ENCODE data around the gene ABO.
"Not testable (repeated sequence)": the region's sequence is repeated elsewhere in the genome, so short reads cannot be mapped to it uniquely, and the experiment has no call there.

The ABO gene

DNA sequence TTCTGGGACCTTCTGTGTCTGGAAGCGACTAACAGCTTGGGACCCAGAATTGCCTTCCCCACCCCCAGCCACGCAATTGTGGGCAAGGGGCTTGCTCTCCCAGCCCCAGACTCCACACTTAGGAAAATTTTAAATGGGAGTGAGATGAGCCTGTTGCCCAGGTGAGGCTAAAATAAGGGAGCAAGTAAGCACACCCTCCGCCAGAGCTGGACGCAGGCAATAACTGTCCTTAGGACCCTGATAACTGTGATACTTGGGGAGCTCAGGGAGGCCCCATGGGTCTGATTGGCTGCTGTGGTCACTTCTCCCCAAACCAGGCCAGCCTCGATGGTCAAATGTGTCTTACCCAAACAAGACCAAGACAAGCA, 13.3 kb downstream of the ABO start:
- no peak for FAIRE-seq

DNA sequence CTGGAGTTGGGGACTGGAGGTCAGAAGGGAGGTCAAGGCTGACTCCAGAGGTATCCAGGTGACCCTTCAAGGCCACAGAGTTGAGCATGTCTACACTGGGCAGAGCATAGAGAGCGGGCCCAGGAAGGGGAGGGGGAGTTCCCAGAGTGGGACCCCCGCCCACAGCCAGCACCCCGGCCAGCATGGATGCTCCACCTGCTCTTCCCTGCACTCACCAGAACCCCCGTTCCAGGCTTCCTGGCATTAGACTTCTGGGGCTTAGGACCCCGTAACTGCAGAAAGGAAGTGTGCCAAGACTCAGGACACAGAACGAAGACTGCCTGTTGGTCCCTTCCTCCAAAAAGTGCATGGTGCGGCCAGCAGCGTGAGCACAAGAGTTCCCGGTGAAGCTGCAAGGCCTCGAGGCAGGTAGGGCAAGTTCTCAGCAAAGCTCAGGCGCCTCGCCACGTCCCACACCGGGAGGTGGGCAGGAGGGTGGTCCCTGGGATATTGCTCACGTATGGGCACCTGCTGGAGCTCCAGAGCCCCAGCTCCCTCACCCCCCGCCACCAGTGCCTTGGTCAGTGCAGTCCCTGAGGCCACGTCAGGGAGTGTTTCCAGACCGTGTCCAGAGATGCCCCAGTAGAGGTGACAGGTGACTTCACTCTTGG, 13.8 kb downstream of the ABO start:
- FAIRE-seq = no peak

DNA sequence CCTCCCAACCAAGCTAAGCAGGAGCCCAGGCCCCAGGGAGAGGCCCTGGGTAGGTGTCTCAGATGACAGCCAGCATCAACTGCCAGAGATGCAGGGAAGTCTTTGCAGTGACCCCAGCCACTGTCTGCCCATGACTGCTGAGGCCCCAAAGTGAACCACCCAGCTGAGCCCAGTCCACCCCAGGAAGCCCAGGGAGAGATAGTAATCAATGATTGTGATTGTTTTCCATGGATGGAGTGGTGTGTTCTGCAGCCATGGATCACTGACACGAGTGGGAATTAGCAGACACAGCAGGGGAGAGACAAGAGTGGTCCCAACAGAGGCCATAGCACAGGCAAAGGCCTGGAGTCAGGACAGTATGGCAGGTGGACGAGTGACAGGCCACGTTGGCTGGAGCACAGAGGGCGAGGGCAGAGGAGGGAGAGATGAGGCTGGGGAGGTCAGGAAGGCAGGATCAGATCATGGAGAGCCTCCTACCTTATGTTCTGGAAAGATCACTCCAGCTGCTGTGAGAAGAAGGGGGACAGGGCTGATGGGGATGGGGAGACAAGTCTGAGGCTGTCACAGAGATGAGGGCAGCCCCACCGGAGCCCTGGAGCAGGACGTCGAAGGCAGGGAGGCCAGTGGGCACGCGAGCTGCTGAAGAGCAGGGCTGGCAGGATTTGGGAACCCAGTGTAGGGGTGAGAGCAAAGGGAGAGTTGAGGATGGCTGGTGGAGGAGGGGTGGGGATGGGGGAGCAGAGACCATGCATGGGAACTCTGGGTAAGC, 14.5 kb downstream of the ABO start:
- no peak for FAIRE-seq

DNA sequence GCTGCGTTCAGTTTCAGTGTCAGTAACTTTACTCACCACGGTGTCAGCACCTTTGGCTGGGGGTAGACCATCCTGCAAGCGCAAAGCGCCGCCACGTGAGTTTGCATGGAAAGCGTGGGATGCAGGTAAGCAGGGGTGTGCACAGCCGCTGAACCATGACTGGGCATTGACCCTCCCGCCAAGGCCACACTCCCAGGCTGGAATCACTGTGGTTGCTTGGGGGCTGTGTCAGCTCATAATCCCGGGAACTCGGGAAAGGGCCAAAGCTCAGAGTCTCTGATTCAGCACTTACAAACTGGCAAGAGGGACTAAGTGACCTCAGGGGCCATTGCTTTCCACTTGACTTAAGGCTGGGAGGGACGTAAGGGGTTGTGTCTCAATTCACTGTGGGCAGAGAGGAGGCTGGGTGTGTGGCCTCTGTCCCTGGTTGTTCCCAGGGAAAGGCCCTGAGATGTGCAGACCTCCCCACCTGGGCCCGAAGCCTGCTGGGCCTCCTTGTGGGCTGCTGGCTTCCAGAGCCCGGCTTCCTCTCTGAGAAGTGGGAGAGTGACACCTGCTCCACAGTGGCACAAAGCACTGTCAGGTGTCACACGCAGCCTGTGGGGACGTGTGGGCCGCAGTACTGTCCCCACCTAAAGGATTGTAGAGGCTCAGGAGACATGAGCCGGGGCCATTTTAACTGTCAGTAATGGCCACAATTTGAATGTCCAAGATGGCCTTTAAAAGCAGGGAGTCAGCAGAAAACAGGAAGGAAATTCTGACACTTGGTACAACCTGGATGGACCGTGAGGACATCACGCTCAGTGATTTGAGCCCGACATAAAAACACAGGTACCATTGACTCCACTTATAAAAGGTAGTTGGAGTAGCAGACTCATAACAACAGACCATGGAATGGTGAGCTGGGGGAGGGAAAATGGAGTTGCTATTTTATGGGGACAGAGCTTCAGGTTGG, 16.7 kb downstream of the ABO start:
- FAIRE-seq = no peak

DNA sequence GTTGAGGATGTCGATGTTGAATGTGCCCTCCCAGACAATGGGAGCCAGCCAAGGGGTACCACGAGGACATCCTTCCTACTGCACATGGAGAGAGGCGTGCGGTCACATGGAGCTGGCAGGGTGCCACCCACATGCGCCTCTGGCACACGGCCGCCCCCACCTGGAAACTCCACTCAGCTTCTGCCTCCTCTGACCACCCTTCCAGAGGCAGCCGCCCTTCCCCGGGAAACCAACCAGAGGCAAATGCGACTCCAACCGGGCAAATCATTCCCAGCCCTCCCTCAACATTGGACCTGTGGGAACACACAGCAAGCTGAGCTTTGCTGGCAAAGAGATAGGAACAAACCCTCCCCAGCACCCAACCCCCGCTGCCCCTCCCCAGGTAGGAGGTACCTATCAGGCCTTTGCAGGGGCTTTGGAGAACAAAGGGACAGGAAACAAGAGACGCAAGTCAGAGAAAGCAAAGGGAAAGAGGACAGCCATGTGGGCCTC, 17.5 kb downstream of the ABO start:
- FAIRE-seq = no peak

DNA sequence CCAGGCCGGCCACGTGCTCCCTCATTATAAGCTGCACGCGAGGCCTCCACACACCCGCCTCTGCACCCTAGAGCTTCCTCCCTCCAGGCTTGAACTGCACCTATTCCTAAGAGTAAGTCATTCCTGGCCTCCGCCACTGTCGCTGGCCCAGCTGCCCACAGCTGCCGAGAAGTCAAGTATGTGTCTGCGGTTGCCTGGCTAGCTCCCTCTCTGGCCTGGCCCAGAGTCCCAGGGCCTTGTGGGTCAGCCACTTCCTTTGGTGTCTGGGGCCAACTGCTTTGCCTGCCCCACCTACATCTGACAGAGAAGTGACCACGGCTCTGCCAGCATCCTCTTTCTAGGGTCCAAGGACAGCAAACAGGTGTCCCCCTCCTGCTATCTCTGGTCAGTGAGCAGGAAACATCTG, 18.3 kb downstream of the ABO start:
- no peak for FAIRE-seq

DNA sequence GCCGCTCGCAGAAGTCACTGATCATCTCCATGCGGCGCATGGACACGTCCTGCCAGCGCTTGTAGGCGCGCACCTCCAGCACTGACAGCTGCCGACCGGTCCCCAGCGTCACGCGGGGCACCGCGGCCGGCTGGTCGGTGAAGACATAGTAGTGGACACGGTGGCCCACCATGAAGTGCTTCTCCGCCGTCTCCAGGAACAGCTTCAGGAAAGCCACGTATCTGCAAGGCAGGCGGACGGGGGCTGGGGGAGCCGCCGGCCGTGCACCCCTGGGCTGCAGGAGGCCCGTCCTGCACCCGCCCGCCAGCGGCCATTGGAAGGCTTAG, 18.9 kb downstream of the ABO start:
- FAIRE-seq = no peak

DNA sequence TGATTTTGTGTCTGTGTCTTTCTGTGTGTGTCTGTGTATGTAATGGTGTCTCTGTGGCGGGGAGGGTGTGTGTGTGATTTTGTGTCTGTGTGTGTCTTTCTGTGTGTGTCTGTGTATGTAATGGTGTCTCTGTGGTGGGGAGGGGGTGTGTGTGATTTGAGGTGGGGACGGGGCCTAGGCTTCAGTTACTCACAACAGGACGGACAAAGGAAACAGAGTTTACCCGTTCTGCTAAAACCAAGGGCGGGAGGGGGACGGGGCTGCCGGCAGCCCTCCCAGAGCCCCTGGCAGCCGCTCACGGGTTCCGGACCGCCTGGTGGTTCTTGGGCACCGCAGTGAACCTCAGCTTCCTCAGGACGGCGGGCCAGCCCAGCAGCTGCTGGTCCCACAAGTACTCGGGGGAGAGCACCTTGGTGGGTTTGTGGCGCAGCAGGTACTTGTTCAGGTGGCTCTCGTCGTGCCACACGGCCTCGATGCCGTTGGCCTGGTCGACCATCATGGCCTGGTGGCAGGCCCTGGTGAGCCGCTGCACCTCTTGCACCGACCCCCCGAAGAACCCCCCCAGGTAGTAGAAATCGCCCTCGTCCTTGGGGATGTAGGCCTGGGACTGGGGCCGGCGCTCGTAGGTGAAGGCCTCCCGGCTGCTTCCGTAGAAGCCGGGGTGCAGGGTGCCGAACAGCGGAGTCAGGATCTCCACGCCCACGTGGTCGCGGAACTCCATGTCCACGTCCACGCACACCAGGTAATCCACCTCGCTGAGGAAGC, 19.4 kb downstream of the ABO start:
- no peak for FAIRE-seq

DNA sequence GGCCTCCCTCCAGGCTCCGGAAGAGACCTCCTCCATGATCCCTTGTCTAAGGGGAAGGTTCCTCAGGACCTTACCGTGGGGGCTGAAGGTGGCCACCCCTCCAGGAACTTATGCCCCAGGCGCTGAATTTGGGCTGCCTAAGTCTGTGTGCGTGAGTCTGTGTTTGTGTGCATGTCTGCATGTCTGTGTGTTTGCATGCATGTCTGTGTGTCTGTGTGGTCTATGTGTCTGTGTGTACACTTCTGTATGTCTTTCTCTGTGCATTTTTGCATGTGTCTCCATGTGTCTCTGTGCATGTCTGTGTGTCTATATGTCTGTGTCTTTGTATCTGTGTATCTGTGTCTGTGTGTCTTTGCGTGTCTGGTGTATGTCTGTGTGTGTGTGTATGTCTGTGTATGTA, 20.5 kb downstream of the ABO start:
- no peak for FAIRE-seq

DNA sequence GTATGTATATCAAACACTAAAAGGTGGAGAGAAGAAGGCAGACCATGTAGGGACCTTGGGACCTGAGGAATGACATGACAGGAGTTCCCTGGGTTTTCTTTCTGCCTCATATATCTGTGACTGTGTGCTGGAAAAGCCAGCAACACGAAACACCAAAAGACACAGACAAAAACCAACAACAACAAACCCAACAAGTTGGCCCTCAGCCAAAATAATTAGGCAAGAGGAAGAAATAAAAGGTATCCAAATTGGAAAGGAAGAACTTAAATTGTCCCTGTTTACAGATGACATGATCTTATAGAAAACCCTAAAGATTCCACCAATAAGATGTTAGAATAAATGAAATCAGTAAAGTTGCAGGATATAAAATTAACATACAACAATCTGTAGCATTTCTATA, 21.7 kb downstream of the ABO start:
- FAIRE-seq = no peak

DNA sequence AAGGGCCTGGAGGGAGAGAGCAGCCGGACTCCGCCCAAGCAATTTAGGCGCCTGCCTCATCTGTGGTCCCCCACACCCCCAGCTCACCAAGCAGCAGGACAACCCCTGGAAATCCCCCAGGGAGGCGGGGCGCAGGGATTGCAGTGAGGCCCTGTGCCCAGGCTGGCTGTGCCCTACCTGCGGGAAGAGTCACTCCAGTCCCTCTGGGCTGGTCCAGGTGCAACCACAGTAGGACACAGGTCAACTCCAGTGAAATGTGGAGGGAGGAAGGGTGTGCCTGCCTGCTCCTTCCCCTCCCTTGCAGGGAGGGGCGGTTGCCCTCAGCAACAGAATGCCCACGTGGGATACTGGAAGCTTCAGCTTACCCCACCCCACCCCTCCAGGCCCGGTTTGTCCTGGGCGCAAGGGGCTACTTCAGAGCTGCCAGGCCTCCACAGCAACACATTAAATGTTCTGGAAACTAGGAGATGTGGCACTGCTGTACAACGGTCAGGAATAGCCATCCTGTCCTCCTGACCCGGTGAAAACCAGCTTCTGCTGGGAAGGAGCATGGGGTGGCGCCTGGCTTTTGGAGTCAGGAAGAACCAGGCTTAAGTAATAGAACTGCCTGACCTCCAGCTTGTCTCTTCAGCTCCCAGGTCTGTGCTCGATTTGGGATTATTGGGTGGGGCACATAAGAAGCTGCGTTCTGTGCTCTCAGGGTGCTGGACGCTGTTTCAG, 22.5 kb downstream of the ABO start:
- no peak for FAIRE-seq

DNA sequence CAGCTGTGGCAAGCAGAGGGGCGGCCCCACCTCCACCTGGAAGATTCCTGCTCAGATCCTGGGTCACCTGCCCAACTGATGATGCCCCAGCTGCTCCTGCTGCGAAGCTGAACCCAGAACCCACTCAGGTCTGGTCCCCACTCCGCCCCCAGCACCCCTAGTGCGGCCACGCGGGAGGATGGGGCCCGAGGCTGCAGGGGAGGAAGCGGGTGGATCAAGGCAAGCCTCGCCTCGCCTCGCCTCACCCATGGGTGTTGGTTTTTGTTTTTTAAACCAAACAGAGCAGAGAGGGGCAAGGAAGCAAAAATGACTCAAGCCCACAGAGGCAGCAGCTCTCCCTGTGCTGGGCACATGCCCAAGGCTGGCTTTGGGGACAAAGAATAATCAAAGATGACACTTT, 23.2 kb downstream of the ABO start:
- no peak for FAIRE-seq

DNA sequence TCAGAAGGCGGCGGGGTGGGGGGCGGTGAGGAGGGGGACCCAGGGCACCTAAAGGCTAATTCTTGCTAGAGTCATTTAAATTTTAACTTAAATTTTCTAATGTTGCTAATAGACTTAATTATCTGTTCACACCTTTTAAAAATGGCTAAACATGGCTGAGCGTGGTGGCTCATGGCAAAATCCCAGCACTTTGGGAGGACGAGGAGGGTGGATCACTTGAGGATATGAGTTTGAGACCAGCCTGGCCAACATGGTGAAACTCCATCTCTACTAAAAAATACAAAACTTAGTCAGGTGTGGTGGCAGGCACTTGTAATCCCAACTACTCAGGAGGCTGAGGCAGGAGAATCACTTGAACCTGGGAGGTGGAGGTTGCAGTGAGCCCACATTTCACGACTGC, 23.8 kb downstream of the ABO start:
- FAIRE-seq = not testable (repeated sequence)

DNA sequence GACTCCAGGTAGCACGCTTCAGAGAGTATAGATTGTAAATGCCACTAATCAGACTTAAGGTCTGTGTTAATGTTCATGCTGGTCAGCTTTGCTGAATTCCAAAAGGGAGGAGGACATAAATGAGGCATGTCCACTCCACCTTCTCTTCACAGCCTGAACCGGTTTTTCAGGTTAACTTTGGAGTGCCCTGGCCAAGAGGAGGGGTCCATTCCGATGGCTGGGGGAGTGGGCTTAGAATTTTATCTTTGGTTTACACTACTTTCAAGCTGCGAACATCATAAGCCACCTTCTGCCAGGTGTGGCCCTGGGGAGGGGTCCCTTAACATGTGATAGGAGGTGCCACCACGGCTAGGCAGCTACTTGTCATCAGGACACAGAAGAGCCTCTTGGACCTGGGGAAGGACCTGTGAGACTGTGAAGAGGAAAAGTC, 24.2 kb downstream of the ABO start:
- no peak for FAIRE-seq

DNA sequence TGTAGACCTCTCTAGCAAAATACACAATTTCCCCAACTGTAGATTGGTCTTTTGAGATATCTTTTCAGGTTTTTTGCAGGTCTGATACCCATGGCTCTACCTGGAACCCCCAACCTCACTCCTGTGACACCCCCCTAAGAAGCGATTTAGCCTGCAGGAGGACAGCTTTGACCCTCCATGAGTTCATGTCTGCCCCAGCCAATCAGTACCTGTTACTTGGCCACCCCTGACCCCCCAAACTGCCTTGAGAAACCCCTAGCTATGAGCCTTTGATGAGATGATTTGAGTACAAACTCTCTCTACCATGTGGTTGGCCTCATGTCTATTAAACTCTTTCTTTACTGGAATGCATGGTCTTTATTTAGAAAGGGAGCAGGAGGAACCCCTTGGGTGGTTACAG, 25.7 kb downstream of the ABO start:
- FAIRE-seq = no peak

DNA sequence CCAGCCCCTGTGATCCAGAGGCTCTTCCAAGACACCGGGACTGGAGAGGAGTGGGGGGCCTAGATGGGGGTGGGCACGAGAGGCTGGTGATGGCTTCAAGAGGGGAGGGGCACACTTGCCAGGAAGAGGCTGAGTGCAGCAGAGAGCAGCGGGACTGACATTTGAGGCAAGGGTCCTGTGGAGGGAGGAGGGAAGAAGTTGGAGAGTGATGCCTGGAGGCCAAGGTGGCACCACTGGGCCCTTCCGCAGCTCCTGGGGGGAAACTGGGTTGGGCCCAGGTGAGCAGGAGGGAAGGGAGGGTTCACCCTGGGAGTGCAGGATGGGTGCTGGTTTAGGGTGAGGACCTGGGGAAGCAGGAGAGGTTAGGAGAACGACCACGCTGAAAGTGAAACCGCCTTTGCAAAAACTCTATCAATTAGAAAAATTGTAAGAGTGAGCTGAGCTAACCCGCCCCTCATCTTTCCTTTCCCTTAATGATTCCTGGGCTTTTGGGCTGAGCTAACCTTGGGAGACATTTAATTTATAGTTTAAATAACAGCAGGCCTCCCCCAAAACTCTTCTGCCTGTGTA, 26.2 kb downstream of the ABO start:
- no peak for FAIRE-seq

DNA sequence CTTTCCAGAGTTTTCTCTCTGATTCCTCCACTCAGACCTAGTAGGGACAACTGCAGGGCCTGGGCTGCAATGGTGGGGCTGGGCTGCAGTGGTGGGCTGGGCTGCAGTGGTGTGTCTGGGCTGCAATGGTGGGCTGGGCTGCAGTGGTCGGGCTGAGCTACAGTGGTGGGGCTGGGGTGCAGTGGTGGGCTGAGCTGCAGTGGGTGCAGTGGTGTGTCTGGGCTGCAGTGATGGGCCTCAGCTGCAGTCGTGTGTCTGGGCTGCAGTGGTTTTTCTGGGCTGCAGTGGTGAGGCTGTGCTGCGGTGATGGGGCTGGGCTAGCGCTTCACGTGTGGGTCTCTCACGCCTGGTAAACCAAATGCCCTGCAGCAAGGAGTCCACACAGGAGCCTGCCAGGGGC, 27.4 kb downstream of the ABO start:
- FAIRE-seq = no peak

DNA sequence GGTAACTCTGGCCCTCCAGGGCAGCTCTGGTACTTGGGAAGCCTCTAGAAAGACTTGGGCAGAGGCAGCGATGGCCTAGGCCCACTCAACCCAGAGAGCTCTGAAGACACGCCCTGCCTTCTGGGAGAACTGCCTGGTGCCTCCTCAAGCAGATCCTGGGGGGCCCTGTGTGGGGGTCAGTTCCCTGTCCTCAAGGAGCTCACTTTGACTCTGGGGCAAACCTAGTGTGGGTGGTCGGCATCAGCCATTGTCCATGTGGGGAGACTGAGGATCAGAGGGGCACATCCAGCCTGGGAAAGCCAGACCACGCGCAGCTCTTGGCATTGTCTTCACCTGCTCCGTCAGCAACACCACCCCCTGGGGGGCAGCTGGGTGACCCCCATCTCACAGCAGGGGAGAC, 28.0 kb downstream of the ABO start:
- no peak for FAIRE-seq

DNA sequence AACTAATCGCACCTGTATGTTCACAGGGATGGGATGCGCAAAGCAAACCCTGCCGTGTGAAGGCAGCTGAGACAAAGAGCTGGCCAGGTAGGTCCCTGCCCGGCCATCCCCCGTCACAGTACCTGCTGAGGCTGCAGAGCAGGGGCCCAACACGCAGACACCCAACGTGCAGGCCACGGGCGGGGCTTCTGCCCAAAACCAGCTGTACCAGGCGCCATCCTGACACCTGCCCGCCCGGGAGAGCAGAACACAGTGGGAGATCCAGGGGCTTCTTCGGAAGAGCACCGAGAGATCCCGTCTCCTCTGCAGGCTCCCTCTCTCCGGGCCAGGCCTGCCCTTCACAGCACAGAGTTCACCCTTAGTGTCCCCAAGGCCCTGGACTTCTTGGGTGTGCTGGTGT, 28.4 kb downstream of the ABO start:
- FAIRE-seq = no peak

DNA sequence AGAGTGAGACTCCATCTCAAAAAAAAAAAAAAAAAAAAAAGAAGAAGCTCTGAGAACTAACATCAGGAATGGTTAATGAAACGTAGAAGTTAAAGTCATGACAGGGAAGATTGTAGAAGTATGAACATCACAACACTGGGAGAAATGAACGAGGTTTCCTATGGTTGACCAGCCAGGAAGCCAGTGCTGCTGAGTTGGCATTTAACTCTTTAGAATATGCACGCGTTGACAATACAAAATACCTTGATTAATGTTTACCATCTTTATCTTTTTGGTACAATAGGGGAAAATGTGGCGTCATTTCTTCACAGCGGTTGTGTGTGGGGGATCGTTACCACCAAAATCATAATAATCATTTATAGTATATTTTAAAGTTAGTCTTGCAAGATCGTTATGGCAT, 32.0 kb downstream of the ABO start:
- no peak for FAIRE-seq

DNA sequence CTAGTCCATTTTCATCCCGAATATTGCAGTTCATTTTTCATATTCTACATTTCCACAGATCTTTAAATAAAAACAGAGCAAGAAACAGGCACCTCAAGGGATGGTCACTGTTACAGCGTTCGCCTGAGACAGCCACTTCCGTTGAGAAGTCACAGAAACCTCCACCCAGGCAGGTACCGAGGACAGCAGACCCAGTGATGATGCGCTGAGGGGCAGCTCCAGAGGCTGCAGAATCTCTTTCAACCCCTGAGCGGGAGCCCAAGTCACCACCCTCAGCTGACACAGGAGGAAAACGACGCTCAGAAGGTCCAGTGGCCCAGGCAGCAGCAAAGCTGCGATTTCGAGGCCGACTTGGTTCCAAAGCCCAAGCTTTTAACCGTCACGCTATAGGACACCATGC, 32.8 kb downstream of the ABO start:
- FAIRE-seq = no peak

DNA sequence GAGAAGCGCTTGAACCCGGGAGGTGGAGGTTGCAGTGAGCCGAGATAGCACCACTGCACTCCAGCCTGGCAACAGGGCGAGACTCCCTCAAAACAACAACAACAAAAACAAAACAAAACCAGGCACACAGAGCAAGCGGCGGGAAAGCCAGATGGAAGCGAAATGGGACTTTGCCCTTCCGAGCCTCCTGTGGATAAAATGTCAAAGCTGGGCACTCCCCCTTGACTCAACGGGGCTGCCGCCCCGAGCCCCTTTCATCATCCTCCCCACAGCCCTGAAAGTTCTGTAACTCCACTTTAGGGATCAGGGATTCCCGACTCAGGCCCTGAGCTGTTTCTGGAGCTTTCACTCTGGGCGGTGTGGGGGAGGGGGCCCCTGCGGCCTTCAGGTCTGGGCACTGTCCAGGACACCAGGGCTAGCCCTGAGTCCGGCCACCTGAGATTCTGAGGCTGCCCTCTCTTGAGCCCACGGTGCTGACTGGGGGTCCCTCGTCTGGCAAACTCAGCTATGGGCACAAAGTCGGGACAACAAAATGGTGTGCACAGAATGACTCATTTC, 35.4 kb downstream of the ABO start:
- FAIRE-seq = no peak
